Skin of body (tissue), 2 donors: ENCODE measurements around the gene TNFRSF14. TPM values are rescaled to one million over a fixed set of nuclear protein-coding genes. Genes with fewer than 3 reads are reported as not detected.

Source experiments
- DNase-seq: peaks from one replicate; lab custom pipeline; 2025; lab: John Stamatoyannopoulos, UW
- total RNA-seq: library from RNA; depleted of rRNA; stranded (reverse); fragments of >200 nt; gene quantifications from one replicate; pipeline ENCODE4 v1.2.3, GENCODE V29; 2014

Gene TNFRSF14
- 18.1 TPM for total RNA-seq

DNA sequence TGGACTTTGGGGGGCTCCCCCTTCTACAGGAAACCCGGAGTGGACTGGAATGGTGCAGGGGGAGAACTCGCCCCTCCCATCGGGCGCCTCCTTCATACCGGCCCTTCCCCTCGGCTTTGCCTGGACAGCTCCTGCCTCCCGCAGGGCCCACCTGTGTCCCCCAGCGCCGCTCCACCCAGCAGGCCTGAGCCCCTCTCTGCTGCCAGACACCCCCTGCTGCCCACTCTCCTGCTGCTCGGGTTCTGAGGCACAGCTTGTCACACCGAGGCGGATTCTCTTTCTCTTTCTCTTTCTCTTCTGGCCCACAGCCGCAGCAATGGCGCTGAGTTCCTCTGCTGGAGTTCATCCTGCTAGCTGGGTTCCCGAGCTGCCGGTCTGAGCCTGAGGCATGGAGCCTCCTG, at the start of gene TNFRSF14:
Gene TNFRSF14 (plus strand): TSS at position 95 of the 401 bp plus-strand sequence. CDS start 294 bp downstream, at position 389.
- DNase-seq: no peak

- no peak for DNase-seq
Observed at GRCh38 chr1:2506901-2507565, 49.1 kb upstream of the TNFRSF14 start.

DNA sequence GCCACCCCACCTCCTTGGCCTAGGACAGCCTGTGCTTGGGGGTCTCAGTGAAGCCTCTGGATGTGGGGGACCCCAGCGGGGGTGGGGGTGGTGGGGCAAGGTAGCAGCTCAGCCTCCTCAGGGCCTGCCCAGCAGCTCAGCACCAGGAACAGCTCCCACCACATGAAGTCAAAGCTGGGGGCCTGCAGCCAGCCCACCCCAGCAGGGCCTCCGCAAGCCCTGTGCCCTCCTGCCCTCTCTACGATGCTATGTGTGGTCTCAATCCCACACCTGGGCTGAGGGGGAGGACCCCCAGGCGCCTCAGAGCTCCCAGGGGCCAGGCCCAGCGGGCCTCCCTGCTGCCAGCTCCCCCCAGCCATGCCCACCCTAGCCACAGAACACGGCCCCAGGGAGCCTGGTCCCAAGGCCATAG, 48.4 kb upstream of the TNFRSF14 start:
- no peak for DNase-seq

DNA sequence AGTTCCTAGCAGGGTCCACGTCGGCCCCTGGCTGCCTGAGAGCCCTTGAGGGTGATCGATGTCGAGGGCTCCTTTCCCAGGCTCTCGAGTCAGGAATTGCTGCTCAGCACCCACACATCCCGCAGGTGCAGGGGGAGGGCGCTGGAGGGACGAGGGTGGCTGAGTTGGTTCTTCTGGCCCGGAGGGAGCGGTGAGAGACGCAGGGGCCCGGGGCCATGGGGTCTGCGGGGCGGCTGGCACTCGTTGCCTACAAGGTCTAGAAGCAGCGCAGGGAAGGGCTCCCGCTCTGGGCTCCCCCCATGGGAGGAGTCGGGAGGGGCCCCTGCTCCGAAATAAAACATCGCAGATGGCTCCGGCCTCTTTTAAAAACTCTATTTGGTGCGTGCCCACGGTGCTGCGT, 48.0 kb upstream of the TNFRSF14 start:
- no peak for DNase-seq

GRCh38 chr1:2508751-2509150, 47.4 kb upstream of the TNFRSF14 start:
- no peak for DNase-seq

GRCh38 chr1:2509589-2509988, 46.6 kb upstream of the TNFRSF14 start:
- DNase-seq: no peak

- no peak for DNase-seq
Observed at GRCh38 chr1:2510366-2511155, 45.6 kb upstream of the TNFRSF14 start.

DNA sequence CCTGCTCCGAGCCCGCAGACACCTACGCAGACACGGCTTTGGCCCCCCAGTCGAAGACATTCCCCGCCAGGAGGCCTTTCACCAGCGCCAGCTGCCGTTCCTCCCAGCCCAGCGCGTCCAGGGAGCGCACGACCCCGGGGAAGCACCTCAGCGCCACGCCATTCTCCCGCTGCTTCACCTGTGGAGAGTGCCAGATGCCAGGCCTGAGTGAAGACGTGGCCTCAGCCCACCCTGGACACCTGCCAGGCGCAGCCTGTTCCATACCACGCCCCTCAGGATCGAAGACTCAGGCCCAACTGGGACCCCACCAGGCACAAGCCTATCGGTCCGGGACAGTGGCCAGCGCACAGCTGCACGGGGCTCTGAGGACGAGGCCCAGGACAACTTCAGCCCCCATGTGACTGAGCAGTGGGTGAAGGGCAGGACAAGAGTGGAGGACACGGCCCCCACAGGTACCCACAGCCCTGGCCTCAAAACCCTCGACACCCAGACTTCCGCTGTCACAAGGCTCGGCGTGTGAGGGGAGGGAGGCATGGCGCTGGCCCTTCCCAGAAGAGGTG, 43.2 kb upstream of the TNFRSF14 start:
- no peak for DNase-seq

DNA sequence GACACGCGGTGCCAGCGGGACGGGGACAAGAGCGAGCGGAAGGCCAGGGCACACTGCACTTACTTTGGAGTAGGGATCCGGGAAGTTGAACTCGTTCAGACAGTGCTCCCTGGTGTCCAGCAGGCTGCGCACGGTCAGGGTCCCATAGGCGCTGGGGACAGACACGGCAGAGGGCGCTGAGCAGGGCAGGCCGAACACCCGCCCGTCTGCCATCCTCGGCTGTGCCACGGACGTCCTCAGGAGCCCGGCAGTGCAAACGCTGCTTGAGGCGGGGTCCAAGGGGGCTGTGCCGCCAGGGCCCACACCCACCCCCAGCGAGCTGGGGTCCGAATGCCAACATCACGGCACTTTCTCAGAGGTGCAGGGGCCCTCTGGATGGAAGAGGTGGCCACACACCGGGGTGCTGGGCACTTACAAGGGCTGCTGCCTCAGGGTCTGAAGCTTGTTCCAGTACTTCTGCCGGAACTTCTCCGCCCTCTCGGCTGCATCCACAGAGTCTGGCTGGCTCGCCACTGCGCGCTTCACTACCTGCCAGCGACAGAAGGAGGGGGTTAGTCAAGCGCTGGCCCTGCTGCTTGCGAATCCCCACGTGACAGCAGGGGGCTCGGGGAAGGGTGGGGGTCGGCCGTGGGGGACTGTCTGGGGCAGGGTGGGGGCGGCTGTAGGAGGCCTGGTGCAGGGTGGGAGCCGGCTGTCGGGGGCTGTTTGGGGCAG, 42.1 kb upstream of the TNFRSF14 start:
- DNase-seq: no peak

GRCh38 chr1:2514863-2515762, 41.1 kb upstream of the TNFRSF14 start:
- DNase-seq: no peak

DNA sequence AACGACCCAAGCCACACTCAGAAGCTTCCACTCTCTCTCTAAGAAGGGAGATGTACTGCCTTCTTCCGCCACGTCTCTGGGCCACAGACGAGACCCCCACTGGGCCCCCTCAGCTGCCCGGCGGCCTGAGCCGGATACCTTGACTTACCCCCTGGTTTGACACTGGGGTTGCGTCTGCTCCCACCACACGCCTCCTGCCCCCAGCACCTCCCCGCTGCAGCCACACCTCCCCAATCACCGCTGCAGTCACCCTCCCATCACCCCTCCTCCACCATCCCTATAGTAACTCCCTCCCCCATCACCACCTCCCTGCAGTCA, 40.4 kb upstream of the TNFRSF14 start:
- DNase-seq: no peak

- no peak for DNase-seq
Observed at GRCh38 chr1:2516124-2516523, 40.0 kb upstream of the TNFRSF14 start.

- DNase-seq: no peak
Observed at GRCh38 chr1:2516946-2517345, 39.2 kb upstream of the TNFRSF14 start.

DNA sequence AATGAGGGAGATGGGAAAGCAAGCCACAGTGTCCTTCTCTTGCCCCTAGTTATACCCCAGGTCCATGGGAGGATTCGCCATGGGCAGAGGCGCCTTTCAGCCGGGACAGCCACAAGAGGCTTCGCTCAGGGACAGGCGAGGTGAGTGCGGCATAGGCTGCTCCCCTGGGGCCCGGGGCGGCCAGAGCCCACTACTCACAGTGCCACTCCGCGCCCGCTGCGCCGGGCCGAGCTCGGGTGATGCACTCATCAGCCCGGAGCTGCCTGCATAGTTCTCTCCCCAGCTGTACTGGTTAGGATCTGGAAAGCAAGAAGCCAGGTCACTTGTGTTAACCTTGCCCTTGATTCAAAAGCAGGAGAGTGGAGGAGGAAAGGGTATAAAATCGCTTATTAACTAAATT, 38.2 kb upstream of the TNFRSF14 start:
- DNase-seq: no peak

DNA sequence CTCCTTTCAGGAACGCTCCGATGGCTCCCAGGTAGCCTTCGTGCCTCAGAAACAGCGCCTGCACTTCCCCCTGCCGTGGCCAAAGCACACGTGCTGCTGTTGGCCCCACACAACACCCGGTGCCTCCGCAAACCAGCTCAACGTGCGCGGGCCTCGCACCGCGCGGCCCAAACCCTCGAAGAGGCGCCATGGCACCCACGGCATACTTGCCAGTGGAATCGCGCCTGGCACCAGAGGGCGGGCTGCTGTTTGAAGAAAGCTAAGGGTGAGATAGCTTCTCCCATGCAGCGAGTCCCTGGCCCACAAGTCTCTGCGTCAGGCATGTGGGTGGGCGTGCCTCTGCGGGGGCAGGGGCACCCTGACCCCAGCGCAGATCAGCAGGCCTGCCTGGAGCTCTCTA, 37.6 kb upstream of the TNFRSF14 start:
- no peak for DNase-seq

GRCh38 chr1:2519029-2519685, 37.0 kb upstream of the TNFRSF14 start:
- DNase-seq: no peak

- no peak for DNase-seq
Observed at GRCh38 chr1:2519729-2520128, 36.4 kb upstream of the TNFRSF14 start.

DNA sequence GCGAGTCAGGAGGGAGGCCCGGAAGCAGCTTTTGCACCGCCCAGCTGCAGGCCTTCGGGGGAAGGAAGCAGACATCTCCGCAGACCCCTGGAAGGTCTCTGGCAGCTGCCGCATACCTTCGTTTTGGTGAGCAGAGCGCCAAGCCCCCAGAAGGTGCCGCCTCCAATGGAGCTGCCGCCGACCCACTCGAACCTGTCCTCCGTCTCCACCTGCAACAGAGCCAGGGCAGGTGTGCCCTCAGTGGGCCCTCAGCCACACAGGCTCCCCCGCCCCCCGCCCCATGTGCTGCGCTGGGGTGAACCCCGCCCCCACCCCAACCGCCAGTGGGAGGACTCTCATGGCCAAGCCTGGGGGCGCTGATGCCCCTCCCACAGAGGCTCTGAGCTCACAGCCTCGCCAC, 36.0 kb upstream of the TNFRSF14 start:
- DNase-seq: no peak

- no peak for DNase-seq
Observed at GRCh38 chr1:2520806-2521205, 35.4 kb upstream of the TNFRSF14 start.

DNA sequence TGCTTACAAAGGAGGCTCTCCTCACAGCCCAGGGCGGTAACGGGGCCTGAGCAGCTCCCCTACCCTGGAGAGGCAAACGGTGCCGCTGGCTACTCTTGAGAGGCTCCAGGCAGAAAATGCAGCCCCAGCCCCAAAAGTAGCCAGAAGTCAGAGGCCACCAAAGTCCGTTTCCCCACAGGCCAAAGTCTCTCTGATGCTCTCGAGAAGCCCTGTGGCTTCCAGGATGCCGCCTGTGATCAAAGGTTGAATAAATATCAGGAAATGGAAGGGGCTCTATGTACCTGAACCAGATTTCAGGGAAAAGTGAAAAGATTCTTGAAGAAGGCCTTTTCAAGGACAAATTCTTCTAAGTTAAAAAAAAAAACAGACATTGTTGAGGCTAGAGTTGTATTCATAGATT, 33.9 kb upstream of the TNFRSF14 start:
- no peak for DNase-seq
